ENCODE data around the gene SALL4.
A peak's percentile ranks its signal among the peaks of the same experiment; 100 is the strongest.

Gene SALL4

DNA sequence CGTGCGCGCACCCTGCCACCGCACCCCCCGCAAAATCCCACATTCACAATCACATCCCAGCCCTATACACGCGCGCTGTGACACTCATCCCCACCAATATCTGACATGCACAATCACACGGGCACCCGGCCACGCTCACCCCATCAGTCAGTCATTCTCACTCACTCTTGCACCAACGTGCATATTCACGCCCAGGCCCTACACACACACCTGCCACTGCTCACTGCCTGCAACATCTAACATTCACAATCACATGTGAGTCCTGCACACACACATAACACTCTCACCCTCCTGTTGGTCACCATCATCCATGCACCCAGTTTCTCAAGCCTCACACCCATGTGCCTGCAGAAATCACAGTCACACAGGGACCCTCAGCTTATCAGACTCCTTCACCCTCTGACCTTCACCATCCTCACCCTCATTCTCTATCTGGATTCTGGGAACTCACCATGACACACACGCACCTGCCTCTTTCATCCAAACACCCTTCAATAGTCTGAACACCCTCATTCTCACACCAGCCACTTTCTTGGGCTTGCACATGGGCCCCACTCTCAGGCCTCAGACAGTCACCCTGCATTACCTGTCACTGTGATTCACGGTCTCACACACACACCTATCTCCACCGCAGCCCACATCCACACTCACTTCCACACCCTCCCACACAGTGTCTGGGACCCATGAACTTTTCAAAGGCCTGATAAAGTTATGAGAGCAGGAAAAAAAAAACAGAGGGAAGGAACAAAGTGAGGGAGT, 33.4 kb downstream of the SALL4 start:
- H3K27ac ChIP-seq (ENCODE audit: extremely low read depth, low read depth, low read length) = peak overlapping the region; percentile 24; the same call in 1 of the 2 replicates
- ChIA-PET CTCF (no interaction called here), POLR2A (no interaction called here)
- H3K4me1 ChIP-seq (ENCODE audit: control insufficient read depth, insufficient read depth, low read length) = no peaks in the 10 kb centered on the region
- no peaks in the 10 kb centered on the region for H3K36me3 ChIP-seq (ENCODE audit: control insufficient read depth in 2 of 2, insufficient read depth in 1 of 2, low read length in 2 of 2)
- peak overlapping the region; percentile 3; the same call in 1 of the 2 replicates for H3K4me3 ChIP-seq (ENCODE audit: low read depth, low read length)
- TF ChIP-seq ZFP69B (tag by site-specific recombination; IDR thresholded peaks at IDR 0.05) (peak; percentile 91), SCRT1 (tag by site-specific recombination; IDR thresholded peaks at IDR 0.05; ENCODE audit: borderline replicate concordance) (0 out of 2 replicates have a peak, but pooled peaks have one; percentile 36), ZBTB17 (tag by site-specific recombination; IDR thresholded peaks at IDR 0.05) (peak; percentile 40; the same call in 1 of the 2 replicates), ZBTB7A (tag by site-specific recombination; IDR thresholded peaks at IDR 0.05; ENCODE audit: low read depth) (0 out of 2 replicates have a peak, but pooled peaks have one; percentile 20), EGR2 (tag by site-specific recombination; IDR thresholded peaks at IDR 0.05; ENCODE audit: low read depth) (peak; percentile 85; the same call in 1 of the 2 replicates), ZNF335 (tag by site-specific recombination; conservative IDR thresholded peaks at IDR 0.05) (peak; percentile 84), ZFHX2 (tag by site-specific recombination; conservative IDR thresholded peaks at IDR 0.05) (peak; percentile 83), GLIS2 (tag by site-specific recombination; IDR thresholded peaks at IDR 0.05) (peak; percentile 43; the same call in 1 of the 2 replicates), ZBTB20 (tag by site-specific recombination; IDR thresholded peaks at IDR 0.05) (peak; percentile 38; the same call in 1 of the 2 replicates), ZNF223 (tag by site-specific recombination; IDR thresholded peaks at IDR 0.05) (no peak), ZNF341 (tag by site-specific recombination; IDR thresholded peaks at IDR 0.05; ENCODE audit: low read depth) (no peak), SCRT2 (tag by site-specific recombination; IDR thresholded peaks at IDR 0.05) (peak; percentile 48), HOXA7 (CRISPR knock-in tag; IDR thresholded peaks at IDR 0.05; ENCODE audit: borderline replicate concordance) (no peak), ZSCAN30 (tag by site-specific recombination; IDR thresholded peaks at IDR 0.05) (no peak), ZNF600 (tag by site-specific recombination; IDR thresholded peaks at IDR 0.05) (peak; percentile 67), ZBTB8A (tag by site-specific recombination; IDR thresholded peaks at IDR 0.05) (peak; percentile 60)
- TF ChIP-seq, protein P1, sequence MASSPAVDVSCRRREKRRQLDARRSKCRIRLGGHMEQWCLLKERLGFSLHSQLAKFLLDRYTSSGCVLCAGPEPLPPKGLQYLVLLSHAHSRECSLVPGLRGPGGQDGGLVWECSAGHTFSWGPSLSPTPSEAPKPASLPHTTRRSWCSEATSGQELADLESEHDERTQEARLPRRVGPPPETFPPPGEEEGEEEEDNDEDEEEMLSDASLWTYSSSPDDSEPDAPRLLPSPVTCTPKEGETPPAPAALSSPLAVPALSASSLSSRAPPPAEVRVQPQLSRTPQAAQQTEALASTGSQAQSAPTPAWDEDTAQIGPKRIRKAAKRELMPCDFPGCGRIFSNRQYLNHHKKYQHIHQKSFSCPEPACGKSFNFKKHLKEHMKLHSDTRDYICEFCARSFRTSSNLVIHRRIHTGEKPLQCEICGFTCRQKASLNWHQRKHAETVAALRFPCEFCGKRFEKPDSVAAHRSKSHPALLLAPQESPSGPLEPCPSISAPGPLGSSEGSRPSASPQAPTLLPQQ (tag by site-specific recombination; IDR thresholded peaks at IDR 0.05) = peak; percentile 85
- TF ChIP-seq, protein P2, sequence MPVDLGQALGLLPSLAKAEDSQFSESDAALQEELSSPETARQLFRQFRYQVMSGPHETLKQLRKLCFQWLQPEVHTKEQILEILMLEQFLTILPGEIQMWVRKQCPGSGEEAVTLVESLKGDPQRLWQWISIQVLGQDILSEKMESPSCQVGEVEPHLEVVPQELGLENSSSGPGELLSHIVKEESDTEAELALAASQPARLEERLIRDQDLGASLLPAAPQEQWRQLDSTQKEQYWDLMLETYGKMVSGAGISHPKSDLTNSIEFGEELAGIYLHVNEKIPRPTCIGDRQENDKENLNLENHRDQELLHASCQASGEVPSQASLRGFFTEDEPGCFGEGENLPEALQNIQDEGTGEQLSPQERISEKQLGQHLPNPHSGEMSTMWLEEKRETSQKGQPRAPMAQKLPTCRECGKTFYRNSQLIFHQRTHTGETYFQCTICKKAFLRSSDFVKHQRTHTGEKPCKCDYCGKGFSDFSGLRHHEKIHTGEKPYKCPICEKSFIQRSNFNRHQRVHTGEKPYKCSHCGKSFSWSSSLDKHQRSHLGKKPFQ (tag by site-specific recombination; IDR thresholded peaks at IDR 0.05) = peak; percentile 76
- TF ChIP-seq, protein P3, sequence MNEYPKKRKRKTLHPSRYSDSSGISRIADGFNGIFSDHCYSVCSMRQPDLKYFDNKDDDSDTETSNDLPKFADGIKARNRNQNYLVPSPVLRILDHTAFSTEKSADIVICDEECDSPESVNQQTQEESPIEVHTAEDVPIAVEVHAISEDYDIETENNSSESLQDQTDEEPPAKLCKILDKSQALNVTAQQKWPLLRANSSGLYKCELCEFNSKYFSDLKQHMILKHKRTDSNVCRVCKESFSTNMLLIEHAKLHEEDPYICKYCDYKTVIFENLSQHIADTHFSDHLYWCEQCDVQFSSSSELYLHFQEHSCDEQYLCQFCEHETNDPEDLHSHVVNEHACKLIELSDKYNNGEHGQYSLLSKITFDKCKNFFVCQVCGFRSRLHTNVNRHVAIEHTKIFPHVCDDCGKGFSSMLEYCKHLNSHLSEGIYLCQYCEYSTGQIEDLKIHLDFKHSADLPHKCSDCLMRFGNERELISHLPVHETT (tag by site-specific recombination; IDR thresholded peaks at IDR 0.05) = no peak
- TF ChIP-seq, protein P4, sequence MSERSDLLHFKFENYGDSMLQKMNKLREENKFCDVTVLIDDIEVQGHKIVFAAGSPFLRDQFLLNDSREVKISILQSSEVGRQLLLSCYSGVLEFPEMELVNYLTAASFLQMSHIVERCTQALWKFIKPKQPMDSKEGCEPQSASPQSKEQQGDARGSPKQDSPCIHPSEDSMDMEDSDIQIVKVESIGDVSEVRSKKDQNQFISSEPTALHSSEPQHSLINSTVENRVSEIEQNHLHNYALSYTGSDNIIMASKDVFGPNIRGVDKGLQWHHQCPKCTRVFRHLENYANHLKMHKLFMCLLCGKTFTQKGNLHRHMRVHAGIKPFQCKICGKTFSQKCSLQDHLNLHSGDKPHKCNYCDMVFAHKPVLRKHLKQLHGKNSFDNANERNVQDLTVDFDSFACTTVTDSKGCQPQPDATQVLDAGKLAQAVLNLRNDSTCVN (tag by site-specific recombination; optimal IDR thresholded peaks at IDR 0.05) = peak; percentile 79
- TF ChIP-seq, protein P5, sequence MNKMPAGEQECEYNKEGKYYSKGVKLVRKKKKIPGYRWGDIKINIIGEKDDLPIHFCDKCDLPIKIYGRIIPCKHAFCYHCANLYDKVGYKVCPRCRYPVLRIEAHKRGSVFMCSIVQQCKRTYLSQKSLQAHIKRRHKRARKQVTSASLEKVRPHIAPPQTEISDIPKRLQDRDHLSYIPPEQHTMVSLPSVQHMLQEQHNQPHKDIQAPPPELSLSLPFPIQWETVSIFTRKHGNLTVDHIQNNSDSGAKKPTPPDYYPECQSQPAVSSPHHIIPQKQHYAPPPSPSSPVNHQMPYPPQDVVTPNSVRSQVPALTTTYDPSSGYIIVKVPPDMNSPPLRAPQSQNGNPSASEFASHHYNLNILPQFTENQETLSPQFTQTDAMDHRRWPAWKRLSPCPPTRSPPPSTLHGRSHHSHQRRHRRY (tag by site-specific recombination; IDR thresholded peaks at IDR 0.05) = peak; percentile 72; the same call in 1 of the 2 replicates
- TF ChIP-seq, protein P6, sequence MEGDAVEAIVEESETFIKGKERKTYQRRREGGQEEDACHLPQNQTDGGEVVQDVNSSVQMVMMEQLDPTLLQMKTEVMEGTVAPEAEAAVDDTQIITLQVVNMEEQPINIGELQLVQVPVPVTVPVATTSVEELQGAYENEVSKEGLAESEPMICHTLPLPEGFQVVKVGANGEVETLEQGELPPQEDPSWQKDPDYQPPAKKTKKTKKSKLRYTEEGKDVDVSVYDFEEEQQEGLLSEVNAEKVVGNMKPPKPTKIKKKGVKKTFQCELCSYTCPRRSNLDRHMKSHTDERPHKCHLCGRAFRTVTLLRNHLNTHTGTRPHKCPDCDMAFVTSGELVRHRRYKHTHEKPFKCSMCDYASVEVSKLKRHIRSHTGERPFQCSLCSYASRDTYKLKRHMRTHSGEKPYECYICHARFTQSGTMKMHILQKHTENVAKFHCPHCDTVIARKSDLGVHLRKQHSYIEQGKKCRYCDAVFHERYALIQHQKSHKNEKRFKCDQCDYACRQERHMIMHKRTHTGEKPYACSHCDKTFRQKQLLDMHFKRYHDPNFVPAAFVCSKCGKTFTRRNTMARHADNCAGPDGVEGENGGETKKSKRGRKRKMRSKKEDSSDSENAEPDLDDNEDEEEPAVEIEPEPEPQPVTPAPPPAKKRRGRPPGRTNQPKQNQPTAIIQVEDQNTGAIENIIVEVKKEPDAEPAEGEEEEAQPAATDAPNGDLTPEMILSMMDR (tag by site-specific recombination; IDR thresholded peaks at IDR 0.05) = peak; percentile 42; the same call in 1 of the 2 replicates
- no peaks in the 10 kb centered on the region for H3K9me3 ChIP-seq (ENCODE audit: control insufficient read depth, insufficient read depth, low read depth, low read length)

Measured in HEK293 (cell line).